GM10266 (cell line): Measurements from ENCODE around the gene TRPV5.

ENCODE experiments used
- DNase-seq: peaks from one replicate; pipeline ENCODE4 v3.0.0; 2012; ENCODE audit errors: extremely low spot score
- CTCF ChIP-seq: IDR thresholded peaks from 2 replicates; pipeline ENCODE4 v1.5.1; 2012; ENCODE audit warnings: mild to moderate bottlenecking, low read depth; ENCODE audit not compliant: control insufficient read depth, insufficient read depth; ENCODE audit errors: missing control alignments

Gene TRPV5

GRCh38 chr7:142961973-142962926, 28.7 kb upstream of the TRPV5 start, which contains the start of gene KEL:
Gene KEL, minus strand, starts transcription at chr7:142962363. Its CDS starts 157 bp downstream, at chr7:142962206.
- TF ChIP-seq CTCF: no peak
- no peak for DNase-seq

DNA sequence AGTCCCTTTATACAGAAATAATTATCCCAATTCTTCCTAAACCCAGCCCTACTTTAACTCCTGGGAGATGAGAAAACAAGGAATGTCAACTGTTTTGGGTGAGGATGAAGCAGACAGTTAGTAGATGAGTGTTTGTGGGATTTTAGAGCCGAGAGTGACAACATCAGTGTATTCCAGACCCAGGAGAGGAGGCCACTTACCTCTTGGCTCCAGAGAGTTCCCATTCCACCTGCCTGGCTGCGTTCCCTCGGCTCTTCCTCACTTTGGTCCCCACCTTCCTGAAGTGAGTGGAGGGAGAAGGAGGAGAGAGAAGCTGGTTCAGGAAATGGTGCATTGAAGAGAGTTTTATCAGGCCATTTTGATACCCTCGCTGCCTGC, 28.0 kb upstream of the TRPV5 start:
- DNase-seq: no peak
- no peak for TF ChIP-seq CTCF

- DNase-seq: no peak
- TF ChIP-seq CTCF: no peak
Measured at GRCh38 chr7:142960955-142961512, 27.5 kb upstream of the TRPV5 start.

DNA sequence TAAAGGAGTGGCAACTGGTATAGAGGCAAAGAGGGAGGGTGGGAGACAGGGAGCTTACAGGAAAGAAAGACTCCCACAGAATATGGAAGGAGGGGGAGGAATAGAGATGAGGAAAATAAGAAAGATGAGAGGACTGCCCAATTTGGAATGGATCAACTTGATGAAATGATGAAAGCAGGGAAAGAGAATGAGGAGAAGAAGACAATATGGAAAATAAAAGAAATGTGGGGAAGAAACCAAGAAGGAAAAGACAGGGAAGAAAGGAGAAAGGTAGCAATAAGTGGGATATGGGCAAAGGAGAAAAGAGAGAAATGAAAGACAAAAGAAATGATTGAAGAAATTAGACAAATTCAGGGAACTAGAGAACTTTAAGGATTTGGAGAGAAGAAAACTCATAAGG, 25.7 kb upstream of the TRPV5 start:
- DNase-seq: no peak
- no peak for TF ChIP-seq CTCF

DNA sequence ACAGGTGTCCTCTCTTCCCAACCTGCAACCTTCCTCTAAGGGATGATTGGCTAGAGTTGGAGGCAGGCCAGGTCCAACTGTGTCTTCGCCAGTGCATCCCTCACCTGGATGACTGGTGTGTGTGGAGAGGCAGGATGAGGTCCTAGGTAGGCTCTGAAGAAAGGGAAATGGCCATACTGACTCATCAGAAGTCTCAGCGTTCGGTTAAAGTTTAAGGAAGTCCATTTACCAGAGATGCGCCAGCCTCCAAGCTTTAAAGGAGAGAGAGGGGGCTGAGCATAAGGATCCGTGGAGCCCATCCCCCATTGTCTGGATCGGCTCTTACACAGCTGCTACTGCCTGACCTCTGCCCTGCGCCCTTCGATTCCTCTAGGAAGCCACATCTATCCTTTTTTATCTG, 24.2 kb upstream of the TRPV5 start:
- no peak for TF ChIP-seq CTCF
- DNase-seq: no peak

- no peak for TF ChIP-seq CTCF
- DNase-seq: no peak
Measured at GRCh38 chr7:142956951-142957623, 23.5 kb upstream of the TRPV5 start.
